Measurements from ENCODE around the gene MGAT5. TPM values are rescaled to one million over a fixed set of nuclear protein-coding genes. Genes with fewer than 3 reads are reported as not detected.
"Not testable (repeated sequence)": the region's sequence is repeated elsewhere in the genome, so short reads cannot be mapped to it uniquely, and the experiment has no call there.

The MGAT5 gene
- total RNA-seq, 1 donor from 2014 or later = 32.5 TPM

- no peak for TF ChIP-seq CTCF (IDR thresholded peaks at IDR 0.05; ENCODE audit: insufficient read depth, low read length, poor library complexity, severe bottlenecking)
- DNase-seq (ENCODE audit: low read depth) = no peak
Observed at GRCh38 chr2:134293719-134294537, 40.1 kb downstream of the MGAT5 start.

GRCh38 chr2:134294598-134294997 is 40.7 kb downstream of the MGAT5 start:
- H3K27me3 ChIP-seq (ENCODE audit: control insufficient read depth, insufficient read depth, low read length); DNase-seq (ENCODE audit: low read depth); H3K4me3 ChIP-seq (ENCODE audit: low read depth, low read length); H3K36me3 ChIP-seq (ENCODE audit: control insufficient read depth, insufficient read depth, low read length): not testable (repeated sequence)

More at GRCh38 chr2:134293719-134294537, 40.1 kb downstream of the MGAT5 start:
- Histone ChIP-seq H3K4me3 (ENCODE audit: low read depth, low read length) (no peak overlapping the region), H3K36me3 (ENCODE audit: control insufficient read depth, insufficient read depth, low read length) (no peaks in the 10 kb centered on the region), H3K27me3 (ENCODE audit: control insufficient read depth, insufficient read depth, low read length) (no peaks in the 10 kb centered on the region)

GRCh38 chr2:134295441-134295840 is 41.6 kb downstream of the MGAT5 start:
- Histone ChIP-seq H3K36me3 (ENCODE audit: control insufficient read depth, insufficient read depth, low read length) (no peaks in the 10 kb centered on the region), H3K4me3 (ENCODE audit: low read depth, low read length) (no peak overlapping the region), H3K27me3 (ENCODE audit: control insufficient read depth, insufficient read depth, low read length) (no peaks in the 10 kb centered on the region)
- DNase-seq (ENCODE audit: low read depth) = no peak
- no peak for TF ChIP-seq CTCF (IDR thresholded peaks at IDR 0.05; ENCODE audit: insufficient read depth, low read length, poor library complexity, severe bottlenecking)

GRCh38 chr2:134296301-134296700 is 42.4 kb downstream of the MGAT5 start:
- Histone ChIP-seq H3K36me3 (ENCODE audit: control insufficient read depth, insufficient read depth, low read length) (no peaks in the 10 kb centered on the region), H3K27me3 (ENCODE audit: control insufficient read depth, insufficient read depth, low read length) (no peaks in the 10 kb centered on the region), H3K4me3 (ENCODE audit: low read depth, low read length) (no peak overlapping the region)
- no peak for TF ChIP-seq CTCF (IDR thresholded peaks at IDR 0.05; ENCODE audit: insufficient read depth, low read length, poor library complexity, severe bottlenecking)
- DNase-seq (ENCODE audit: low read depth) = no peak

- H3K4me3 ChIP-seq (ENCODE audit: low read depth, low read length) = no peak overlapping the region
- DNase-seq (ENCODE audit: low read depth) = no peak
- H3K36me3 ChIP-seq (ENCODE audit: control insufficient read depth, insufficient read depth, low read length) = no peaks in the 10 kb centered on the region
- H3K27me3 ChIP-seq (ENCODE audit: control insufficient read depth, insufficient read depth, low read length) = no peaks in the 10 kb centered on the region
- no peak for TF ChIP-seq CTCF (IDR thresholded peaks at IDR 0.05; ENCODE audit: insufficient read depth, low read length, poor library complexity, severe bottlenecking)
Observed at GRCh38 chr2:134299334-134299733, 45.5 kb downstream of the MGAT5 start.

- H3K4me3 ChIP-seq (ENCODE audit: low read depth, low read length) = no peak overlapping the region
- H3K36me3 ChIP-seq (ENCODE audit: control insufficient read depth, insufficient read depth, low read length) = no peaks in the 10 kb centered on the region
- DNase-seq (ENCODE audit: low read depth) = no peak
- TF ChIP-seq CTCF (IDR thresholded peaks at IDR 0.05; ENCODE audit: insufficient read depth, low read length, poor library complexity, severe bottlenecking) = no peak
- no peaks in the 10 kb centered on the region for H3K27me3 ChIP-seq (ENCODE audit: control insufficient read depth, insufficient read depth, low read length)
Observed at GRCh38 chr2:134300585-134300984, 46.7 kb downstream of the MGAT5 start.

Data from kidney epithelial cell (primary cell).